ENCODE measurements around the gene ZNF223. TPM values are rescaled to one million over a fixed set of nuclear protein-coding genes. Genes with fewer than 3 reads are reported as not detected.

Gene ZNF223
- total RNA-seq, 1 experiment from 2014 or later = 4.8 TPM

GRCh38 chr19:44071824-44072542 lies 20.1 kb downstream of the ZNF223 start, which contains the start of gene ZNF284:
Gene ZNF284 (plus strand): TSS chr19:44072159. CDS start chr19:44076390, 4,231 bp downstream.
- peak within 1 kb of the TSS in 2 of 3 experiments; percentile 65 to 70; a peak in 3 of 7 replicates for H3K27ac Mint-ChIP-seq
- H2AK5ac ChIP-seq (ENCODE audit: insufficient read length, low read length) = no peak within 1 kb of the TSS
- H3K23me2 ChIP-seq (ENCODE audit: insufficient read length, low read depth, low read length, poor library complexity, severe bottlenecking) = peaks cover 14% of the 10 kb centered on the region
- H3K27ac ChIP-seq (ENCODE audit: insufficient read length, low read depth, low read length) = no peak within 1 kb of the TSS
- no peak within 1 kb of the TSS for H4K91ac ChIP-seq (ENCODE audit: insufficient read length, low read depth, low read length)
- H3K9ac ChIP-seq (ENCODE audit: extremely low read depth, insufficient read length, low read length) = peak within 1 kb of the TSS; percentile 27
- no peak within 1 kb of the TSS for H3K56ac ChIP-seq (ENCODE audit: insufficient read length, low read depth, low read length)
- H2BK120ac ChIP-seq (ENCODE audit: low read depth, low read length, poor library complexity, severe bottlenecking) = no peak within 1 kb of the TSS
- H3K4ac ChIP-seq (ENCODE audit: low read depth, low read length) = no peak within 1 kb of the TSS
- H3K18ac ChIP-seq (ENCODE audit: insufficient read length, low read depth, low read length) = no peak within 1 kb of the TSS
- no peaks in the 10 kb centered on the region for H3K79me1 ChIP-seq (ENCODE audit: insufficient read depth, low read depth, low read length, poor library complexity, severe bottlenecking)
- H3K4me2 ChIP-seq (ENCODE audit: insufficient read depth, insufficient read length, low read length) = peak within 1 kb of the TSS; percentile 86
- H4K20me1 ChIP-seq (ENCODE audit: control insufficient read depth, insufficient read depth, insufficient read length) = no peaks in the 10 kb centered on the region
- peaks cover 12 to 16% of the 10 kb centered on the region in 2 experiments for H3K4me1 Mint-ChIP-seq
- H2BK5ac ChIP-seq (ENCODE audit: insufficient read length, low read length) = no peak within 1 kb of the TSS
- no peak within 1 kb of the TSS for H2BK15ac ChIP-seq (ENCODE audit: low read depth, low read length)
- peak within 1 kb of the TSS; percentile 68 for H2AFZ ChIP-seq (ENCODE audit: low read length)
- H3K27me3 ChIP-seq (ENCODE audit: insufficient read depth, low read length) = no peaks in the 10 kb centered on the region; the same call in 1 of the 2 replicates
- H3K14ac ChIP-seq (ENCODE audit: insufficient read depth, low read length) = no peak within 1 kb of the TSS
- peaks cover 33 to 39% of the 10 kb centered on the region in 2 experiments for H3K9me3 Mint-ChIP-seq
- no peak within 1 kb of the TSS for H2BK20ac ChIP-seq (ENCODE audit: low read depth, low read length, poor library complexity, severe bottlenecking)
- H3K79me2 ChIP-seq (ENCODE audit: insufficient read depth, low read length) = no peaks in the 10 kb centered on the region
- H4K5ac ChIP-seq (ENCODE audit: insufficient read length, low read depth, low read length) = no peak within 1 kb of the TSS
- peaks cover 33% of the 10 kb centered on the region for H3K27me3 Mint-ChIP-seq (ENCODE audit: low read depth)
- DNase-seq = peak; percentile 95
- no peak for TF ChIP-seq CTCF (conservative IDR thresholded peaks at IDR 0.05)
- peak within 1 kb of the TSS; percentile 88 to 89 for H3K4me3 Mint-ChIP-seq
- no peak within 1 kb of the TSS for H4K8ac ChIP-seq (replicated peaks; ENCODE audit: insufficient read length, low read depth, low read length)
- no peak within 1 kb of the TSS for H3K23ac ChIP-seq (ENCODE audit: insufficient read length, low read depth, low read length)
- H3K36me3 Mint-ChIP-seq (ENCODE audit: insufficient read depth in 1 of 3, low read depth in 3 of 3) = peaks cover 19 to 30% (median 30%) of the 10 kb centered on the region in 3 experiments
- WGBS (ENCODE audit: extremely low coverage, insufficient read length, low lambda C conversion rate) = no CpG with 5 or more reads among the region's 40 CpGs
- H3T11ph ChIP-seq (ENCODE audit: low read length) = no peak within 1 kb of the TSS
- no peaks in the 10 kb centered on the region for H3K4me1 ChIP-seq (ENCODE audit: insufficient read depth, low read length)
- H2BK12ac ChIP-seq (ENCODE audit: insufficient read length, low read depth, low read length) = no peak within 1 kb of the TSS
- H3K9me3 ChIP-seq (ENCODE audit: control insufficient read depth, low read depth, low read length) = peaks cover under 1% of the 10 kb centered on the region

Data from H9 (cell line).